ENCODE measurements around the gene RING1.

GRCh38 chr6:33217246-33217645, 8.9 kb downstream of the RING1 start:
- TF ChIP-seq ELF1 (IDR thresholded peaks at IDR 0.05; ENCODE audit: borderline replicate concordance, low read depth), result no peak
- no peak for TF ChIP-seq SP1 (IDR thresholded peaks at IDR 0.05; ENCODE audit: low read depth)
- no peak for TF ChIP-seq POLR2A (IDR thresholded peaks at IDR 0.05; ENCODE audit: borderline replicate concordance, extremely low read depth, insufficient read depth, insufficient read length)
- no peak for TF ChIP-seq CTCF (IDR thresholded peaks at IDR 0.05 in 2 of 3, conservative IDR thresholded peaks at IDR 0.05 in 1 of 3; ENCODE audit: borderline replicate concordance in 1 of 3, insufficient read depth in 1 of 3, low read depth in 2 of 3, low read length in 2 of 3)
- TF ChIP-seq MAX (IDR thresholded peaks at IDR 0.05), result no peak
- no peak for TF ChIP-seq SRF (IDR thresholded peaks at IDR 0.05; ENCODE audit: low read depth)
- TF ChIP-seq EZH2phosphoT487 (IDR thresholded peaks at IDR 0.05; ENCODE audit: borderline replicate concordance), result no peak
- no peak for TF ChIP-seq CEBPB (IDR thresholded peaks at IDR 0.05; ENCODE audit: low read depth)
- no peak for TF ChIP-seq FOSL1 (IDR thresholded peaks at IDR 0.05; ENCODE audit: low read depth)
- no peak for TF ChIP-seq EZH2 (IDR thresholded peaks at IDR 0.05)

Measured in HCT116 (cell line).